DMS153 treated with DMSO at 0.1 percent for 48 hours (cell line): Measurements from ENCODE around the gene DCTPP1.

Experiments
- DNase-seq: peaks from one replicate; lab custom pipeline; 2025; ENCODE audit not compliant: unreplicated experiment; lab: John Stamatoyannopoulos, UW

Gene DCTPP1

GRCh38 chr16:30382111-30382881 lies 47.5 kb downstream of the DCTPP1 start, which contains the start of gene SEPTIN1:
Gene SEPTIN1, minus strand, starts transcription at chr16:30382561. Its CDS starts 19 bp downstream, at chr16:30382542.
- no peak for DNase-seq

GRCh38 chr16:30381291-30382041 lies 48.4 kb downstream of the DCTPP1 start:
- DNase-seq = no peak

DNA sequence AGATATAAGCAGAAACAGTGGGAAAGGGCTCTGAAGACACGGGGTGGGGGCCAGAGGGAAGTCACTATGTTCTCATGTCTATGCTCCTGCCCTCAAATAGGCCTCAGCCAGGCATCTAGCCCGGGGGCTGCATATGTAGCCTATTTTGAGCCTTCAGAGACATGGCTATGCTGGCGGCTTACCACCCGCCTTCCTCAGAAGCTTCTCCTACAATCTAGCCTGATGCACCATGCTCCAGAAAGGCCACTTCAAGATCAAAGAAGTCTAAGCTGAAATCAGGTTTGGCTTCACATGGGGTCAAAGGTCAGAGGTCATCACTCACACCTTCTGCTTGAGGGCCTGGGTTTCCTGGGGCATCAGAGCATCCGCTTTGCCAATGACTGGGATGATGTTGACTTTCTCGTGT lies 49.0 kb downstream of the DCTPP1 start:
- DNase-seq = no peak

- no peak for DNase-seq
These were observed 49.6 kb downstream of the DCTPP1 start for GRCh38 chr16:30380072-30380802.

- DNase-seq = no peak
These were observed 50.6 kb downstream of the DCTPP1 start for GRCh38 chr16:30379158-30379783.

GRCh38 chr16:30378236-30379157 lies 51.3 kb downstream of the DCTPP1 start:
- DNase-seq = peak; percentile 84

GRCh38 chr16:30377812-30378235 lies 52.0 kb downstream of the DCTPP1 start:
- peak; percentile 73 for DNase-seq

- DNase-seq = no peak
These were observed 52.6 kb downstream of the DCTPP1 start for GRCh38 chr16:30377050-30377811.

- no peak for DNase-seq
These were observed 53.3 kb downstream of the DCTPP1 start for GRCh38 chr16:30376461-30376902.

- DNase-seq = no peak
These were observed 54.0 kb downstream of the DCTPP1 start for GRCh38 chr16:30375864-30376263.

GRCh38 chr16:30374538-30374937 lies 55.3 kb downstream of the DCTPP1 start, which contains the start of gene MYL11:
Gene MYL11, plus strand, starts transcription at chr16:30374802. Its CDS starts 56 bp downstream, at chr16:30374858.
- DNase-seq = no peak
